DMS114 treated with DMSO at 0.1 percent for 48 hours (cell line): ENCODE data around the gene GFPT2.

Experiments used
- DNase-seq: peaks from one replicate; lab custom pipeline; 2025; ENCODE audit not compliant: unreplicated experiment; lab: John Stamatoyannopoulos, UW

GFPT2 gene

GRCh38 chr5:180334751-180335613 is 18.2 kb downstream of the GFPT2 start:
- DNase-seq: no peak

- DNase-seq: no peak
Measured at GRCh38 chr5:180334176-180334575, 19.0 kb downstream of the GFPT2 start.

- DNase-seq: no peak
Measured at GRCh38 chr5:180333661-180334060, 19.5 kb downstream of the GFPT2 start.

GRCh38 chr5:180332861-180333260 is 20.3 kb downstream of the GFPT2 start:
- no peak for DNase-seq

GRCh38 chr5:180332051-180332517 is 21.1 kb downstream of the GFPT2 start:
- DNase-seq: no peak

- DNase-seq: no peak
Measured at GRCh38 chr5:180331647-180331950, 21.5 kb downstream of the GFPT2 start.

GRCh38 chr5:180330810-180331646 is 22.1 kb downstream of the GFPT2 start:
- no peak for DNase-seq

GRCh38 chr5:180330270-180330648 is 22.9 kb downstream of the GFPT2 start:
- no peak for DNase-seq

- DNase-seq: no peak
Measured at GRCh38 chr5:180329606-180330269, 23.4 kb downstream of the GFPT2 start.

GRCh38 chr5:180329138-180329435 is 24.0 kb downstream of the GFPT2 start:
- no peak for DNase-seq

- peak; percentile 78 for DNase-seq
Measured at GRCh38 chr5:180328296-180329137, 24.6 kb downstream of the GFPT2 start.

GRCh38 chr5:180326989-180327565 is 26.1 kb downstream of the GFPT2 start:
- no peak for DNase-seq

GRCh38 chr5:180324601-180324950 is 28.6 kb downstream of the GFPT2 start:
- DNase-seq: no peak

- DNase-seq: no peak
Measured at GRCh38 chr5:180323941-180324600, 29.1 kb downstream of the GFPT2 start.

GRCh38 chr5:180323160-180323559 is 30.0 kb downstream of the GFPT2 start:
- no peak for DNase-seq

- DNase-seq: no peak
Measured at GRCh38 chr5:180318456-180319089, 34.6 kb downstream of the GFPT2 start.

- DNase-seq: no peak
Measured at GRCh38 chr5:180316586-180316985, 36.5 kb downstream of the GFPT2 start.

GRCh38 chr5:180315762-180316212 is 37.3 kb downstream of the GFPT2 start:
- DNase-seq: no peak

- DNase-seq: peak; percentile 85
Measured at GRCh38 chr5:180313677-180314505, 39.2 kb downstream of the GFPT2 start.
